Mesenchymal stem cell (in vitro differentiated cells and primary cell): ENCODE data around the gene TUBA4A.
A peak's percentile ranks its signal among the peaks of the same experiment; 100 is the strongest.
"Not testable (repeated sequence)": the region's sequence is repeated elsewhere in the genome, so short reads cannot be mapped to it uniquely, and the experiment has no call there.

Source experiments
- DNase-seq: peaks from one replicate; pipeline ENCODE4 v3.0.0-alpha.2; 2013
- H2AFZ ChIP-seq: one replicate; pipeline ENCODE4 v1.6.1; 2013; ENCODE audit warnings: low read depth, mild to moderate bottlenecking, control low read depth, inconsistent platforms, low read length, moderate library complexity
- H2AK5ac ChIP-seq: 2 replicates; pipeline ENCODE4 v1.6.1; 2013; ENCODE audit warnings: low read length, moderate library complexity, mild to moderate bottlenecking, inconsistent platforms; ENCODE audit not compliant: severe bottlenecking
- H2BK120ac ChIP-seq: one replicate; pipeline ENCODE4 v1.6.1; 2013; ENCODE audit warnings: low read depth, mild to moderate bottlenecking, inconsistent platforms, low read length, moderate library complexity
- H2BK12ac ChIP-seq, 2 experiments: one replicate each; pipeline ENCODE4 v1.6.1; 2013; ENCODE audit warnings: inconsistent platforms in 2 of 2, low read length in 2 of 2, mild to moderate bottlenecking in 2 of 2, moderate library complexity in 2 of 2, control low read depth in 1 of 2
- H2BK15ac ChIP-seq: one replicate; pipeline ENCODE4 v1.6.1; 2013; ENCODE audit warnings: mild to moderate bottlenecking, low read depth, inconsistent platforms; ENCODE audit not compliant: poor library complexity, severe bottlenecking
- H2BK5ac ChIP-seq: 2 replicates; pipeline ENCODE4 v1.6.1; 2013; ENCODE audit warnings: low read depth, mild to moderate bottlenecking, low read length, control low read depth, inconsistent platforms; ENCODE audit not compliant: poor library complexity, severe bottlenecking
- H3K14ac ChIP-seq, 2 experiments: one replicate each; pipeline ENCODE4 v1.6.1; 2013; ENCODE audit warnings: inconsistent platforms in 2 of 2, low read length in 2 of 2, control low read depth in 1 of 2, mild to moderate bottlenecking in 1 of 2, moderate library complexity in 1 of 2
- H3K18ac ChIP-seq, 2 experiments: one replicate each; pipeline ENCODE4 v1.6.1; 2013; ENCODE audit warnings: inconsistent platforms in 2 of 2, low read length in 2 of 2, control low read depth in 1 of 2, low read depth in 1 of 2, mild to moderate bottlenecking in 1 of 2
- H3K23ac ChIP-seq, 2 experiments: one replicate each; pipeline ENCODE4 v1.6.1; 2013; ENCODE audit warnings: inconsistent platforms in 2 of 2, low read length in 2 of 2, mild to moderate bottlenecking in 2 of 2, moderate library complexity in 2 of 2, control low read depth in 1 of 2
- H3K27ac ChIP-seq: 2 replicates; pipeline ENCODE4 v1.5.1; 2013; ENCODE audit warnings: mild to moderate bottlenecking, moderate library complexity, low read length, control low read depth, inconsistent platforms; ENCODE audit not compliant: poor library complexity, severe bottlenecking
- H3K27me3 ChIP-seq, 2 experiments: 2 replicates each; pipeline versions ENCODE4 v1.6.1 to v1.7.0; 2013; ENCODE audit warnings: low read length in 2 of 2, mild to moderate bottlenecking in 2 of 2, moderate library complexity in 2 of 2, control low read depth in 1 of 2, inconsistent platforms in 1 of 2; ENCODE audit not compliant: control insufficient read depth in 1 of 2, insufficient read depth in 1 of 2
- H3K36me3 ChIP-seq, 2 experiments: 2 replicates each; pipeline versions ENCODE4 v1.6.1 to v1.7.0; 2013; ENCODE audit warnings: low read length in 2 of 2, control low read depth in 1 of 2, inconsistent platforms in 1 of 2, low read depth in 1 of 2, mild to moderate bottlenecking in 1 of 2; ENCODE audit not compliant: insufficient read depth in 2 of 2, control insufficient read depth in 1 of 2
- H3K4ac ChIP-seq, 2 experiments: one replicate each; pipeline ENCODE4 v1.6.1; 2013; ENCODE audit warnings: inconsistent platforms in 2 of 2, low read length in 2 of 2, mild to moderate bottlenecking in 2 of 2, moderate library complexity in 2 of 2, control low read depth in 1 of 2, low read depth in 1 of 2
- H3K4me1 ChIP-seq: 2 replicates; pipeline ENCODE4 v1.6.1; 2013; ENCODE audit warnings: low read depth, low read length, control low read depth; ENCODE audit not compliant: control insufficient read depth, insufficient read depth
- H3K4me2 ChIP-seq: 2 replicates; pipeline ENCODE4 v1.6.1; 2013; ENCODE audit warnings: low read length, mild to moderate bottlenecking, inconsistent platforms; ENCODE audit not compliant: poor library complexity, severe bottlenecking
- H3K4me3 ChIP-seq, 2 experiments: 2 replicates each; pipeline versions ENCODE4 v1.5.1 to v1.7.0; 2013; ENCODE audit warnings: low read length in 2 of 2, mild to moderate bottlenecking in 2 of 2, control low read depth in 1 of 2, low read depth in 1 of 2; ENCODE audit not compliant: insufficient read depth in 1 of 2
- H3K79me1 ChIP-seq: replicated peaks from 2 replicates; pipeline ENCODE4 v1.6.1; 2013; ENCODE audit warnings: mild to moderate bottlenecking, control low read depth, low read length, inconsistent platforms; ENCODE audit not compliant: poor library complexity, severe bottlenecking
- H3K9ac ChIP-seq: 2 replicates; pipeline ENCODE4 v1.7.0; 2013; ENCODE audit warnings: mild to moderate bottlenecking, low read length, moderate library complexity
- H3K9me3 ChIP-seq: 2 replicates; pipeline ENCODE4 v1.7.0; 2013; ENCODE audit warnings: mild to moderate bottlenecking, low read length; ENCODE audit not compliant: control insufficient read depth
- H4K8ac ChIP-seq: one replicate; pipeline ENCODE4 v1.6.1; 2013; ENCODE audit warnings: inconsistent platforms, mild to moderate bottlenecking, low read length, moderate library complexity
- H4K91ac ChIP-seq: one replicate; pipeline ENCODE4 v1.6.1; 2013; ENCODE audit warnings: mild to moderate bottlenecking, low read length, inconsistent platforms
- WGBS: methylation state at CpG from one replicate; pipeline ENCODE4 v1.1.7; 2013; ENCODE audit warnings: mixed read lengths; 5-methylcytosine and 5-hydroxymethylcytosine counted together

Gene TUBA4A

DNA sequence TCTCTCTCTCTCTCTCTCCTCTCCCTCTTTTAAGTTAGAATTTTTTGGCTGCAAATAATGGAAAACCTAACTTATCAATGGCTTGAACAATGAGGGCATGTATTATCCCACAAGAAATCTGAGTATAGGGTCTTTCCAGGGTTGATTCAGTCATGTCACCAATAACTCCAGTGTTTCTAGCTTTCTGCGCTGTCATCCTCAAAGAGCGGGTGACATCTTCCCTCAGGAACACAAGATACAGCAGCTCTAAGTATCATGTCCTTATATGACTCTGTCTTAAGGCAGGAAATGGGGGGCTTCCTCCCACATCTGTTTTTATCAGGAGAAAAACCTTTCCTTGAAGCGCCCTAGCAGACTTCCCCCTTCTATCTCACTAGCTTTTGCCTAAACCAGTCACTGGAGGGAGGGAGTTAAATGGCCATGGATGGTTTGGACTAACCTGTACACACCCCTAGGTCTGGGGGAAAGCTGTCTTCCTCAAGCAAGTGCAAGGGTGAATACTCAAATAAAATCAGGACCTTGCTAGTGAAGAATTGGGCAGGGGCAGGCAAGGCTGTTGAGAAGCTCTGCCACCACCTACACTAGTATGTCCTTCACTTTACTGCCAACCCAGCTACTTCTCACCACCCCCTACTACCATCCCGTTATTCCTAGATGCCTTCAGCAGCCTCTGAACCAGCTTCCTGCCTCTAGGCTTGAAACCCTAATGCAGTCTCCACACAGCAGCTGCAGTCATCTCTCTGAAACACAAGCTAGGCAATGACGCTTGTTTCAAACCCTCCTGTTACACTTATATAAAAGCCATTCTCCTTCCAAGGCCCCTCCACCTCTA, 7.5 kb upstream of the TUBA4A start:
- H3K23ac ChIP-seq = no peak overlapping the region
- DNase-seq = no peak
- no peak overlapping the region for H4K8ac ChIP-seq
- no peak overlapping the region for H3K9ac ChIP-seq
- no peak overlapping the region for H3K27ac ChIP-seq
- H3K9me3 ChIP-seq = no peaks in the 10 kb centered on the region
- no peak overlapping the region for H3K4ac ChIP-seq
- H3K4me1 ChIP-seq = no peaks in the 10 kb centered on the region
- H2BK5ac ChIP-seq = no peak overlapping the region
- no peaks in the 10 kb centered on the region for H3K79me1 ChIP-seq
- H4K91ac ChIP-seq = no peak overlapping the region
- H3K27me3 ChIP-seq = peaks cover 15 to 18% of the 10 kb centered on the region in 2 experiments
- H2BK120ac ChIP-seq = no peak overlapping the region
- H2BK12ac ChIP-seq = no peak overlapping the region
- H2BK15ac ChIP-seq = no peak overlapping the region
- 78% methylated on average over 2 of the region's 5 CpGs for WGBS
- no peak overlapping the region for H3K18ac ChIP-seq
- H3K36me3 ChIP-seq = no peaks in the 10 kb centered on the region
- H2AK5ac ChIP-seq = no peak overlapping the region
- H3K4me3 ChIP-seq = no peak overlapping the region
- no peak overlapping the region for H3K14ac ChIP-seq
- H2AFZ ChIP-seq = no peak overlapping the region
- no peak overlapping the region for H3K4me2 ChIP-seq

DNA sequence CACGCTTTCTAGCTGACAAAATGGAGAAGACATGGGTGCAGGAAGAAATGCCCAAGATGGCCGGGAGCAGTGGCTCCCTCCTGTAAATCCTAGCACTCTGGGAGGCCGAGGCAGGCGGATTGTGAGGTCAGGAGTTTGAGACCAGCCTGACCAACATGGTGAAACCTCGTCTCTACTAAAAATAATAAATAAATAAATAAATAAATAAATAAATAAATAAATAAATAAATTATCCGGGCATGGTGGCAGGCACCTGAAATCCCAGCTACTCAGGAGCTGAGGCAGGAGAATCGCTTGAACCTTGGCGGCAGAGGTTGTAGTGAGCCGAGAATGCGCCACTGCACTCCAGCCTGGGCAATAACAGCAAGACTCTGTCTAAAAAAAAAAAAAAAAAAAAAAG, 5.2 kb upstream of the TUBA4A start:
- not testable (repeated sequence) for H2BK12ac ChIP-seq, H3K9ac ChIP-seq, H3K4me3 ChIP-seq, H2AFZ ChIP-seq, H4K8ac ChIP-seq, H2BK15ac ChIP-seq, H3K4ac ChIP-seq, H3K14ac ChIP-seq, H3K23ac ChIP-seq, H2BK5ac ChIP-seq, H3K18ac ChIP-seq, H4K91ac ChIP-seq, H2BK120ac ChIP-seq, H3K79me1 ChIP-seq, DNase-seq, H3K4me1 ChIP-seq, H3K36me3 ChIP-seq, H3K9me3 ChIP-seq, H2AK5ac ChIP-seq, H3K4me2 ChIP-seq, H3K27ac ChIP-seq
- H3K27me3 ChIP-seq = peaks cover 18 to 28% of the 10 kb centered on the region in 2 experiments
- WGBS = 87% methylated on average over 6 of the region's 10 CpGs

DNA sequence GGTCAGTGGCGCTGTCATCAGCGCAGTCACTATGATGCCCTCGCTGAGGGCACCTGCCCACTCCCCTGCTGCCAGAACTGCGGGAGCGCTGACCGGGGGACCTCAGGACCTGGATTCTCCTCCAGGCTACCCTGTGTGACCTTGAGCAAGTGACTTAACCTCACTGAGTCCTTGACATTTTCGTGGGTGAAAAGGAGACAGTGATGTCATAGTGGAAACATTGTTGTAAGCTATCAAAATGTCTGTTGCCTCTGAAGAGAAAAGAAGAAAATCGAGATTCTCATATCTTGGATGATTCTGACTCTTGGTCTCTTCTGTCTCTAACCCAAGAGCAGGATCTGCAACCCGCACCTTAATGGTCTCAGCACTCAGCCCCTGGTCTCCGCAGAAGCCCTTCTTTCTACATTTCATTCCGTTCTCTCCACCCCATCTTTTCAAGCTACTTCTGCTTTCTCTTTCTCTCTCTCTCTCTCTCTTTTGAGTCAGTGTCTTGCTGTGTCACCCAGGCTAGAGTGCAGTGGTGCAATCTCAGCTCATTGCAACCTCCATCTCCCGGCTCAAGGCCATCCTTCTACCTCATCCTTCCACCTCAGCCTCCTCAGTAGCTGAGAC, 978 bp upstream of the TUBA4A start:
- Histone ChIP-seq H2BK5ac (no peak overlapping the region), H3K4me1 (peaks cover 44% of the 10 kb centered on the region), H3K4me3 (peak overlapping the region; percentile 57 to 85), H3K27me3 (peaks cover 5 to 20% of the 10 kb centered on the region in 2 experiments), H3K23ac (peak overlapping the region in 1 of 2 experiments; percentile 19), H3K4ac (no peak overlapping the region), H4K8ac (no peak overlapping the region), H2BK120ac (no peak overlapping the region), H4K91ac (no peak overlapping the region), H2AK5ac (no peak overlapping the region), H3K14ac (no peak overlapping the region), H2BK12ac (no peak overlapping the region), H3K9me3 (no peaks in the 10 kb centered on the region), H3K18ac (no peak overlapping the region), H3K36me3 (peaks cover 7 to 14% of the 10 kb centered on the region in 2 experiments), H3K9ac (peak overlapping the region; percentile 52), H2AFZ (peak overlapping the region; percentile 57), H2BK15ac (no peak overlapping the region), H3K79me1 (peaks cover 2% of the 10 kb centered on the region), H3K27ac (no peak overlapping the region), H3K4me2 (peak overlapping the region; percentile 100)
- 31% methylated on average over 11 of the region's 12 CpGs for WGBS
- peak; percentile 54 for DNase-seq
